ENCODE results near the gene CDH23.

The CDH23 gene

DNA sequence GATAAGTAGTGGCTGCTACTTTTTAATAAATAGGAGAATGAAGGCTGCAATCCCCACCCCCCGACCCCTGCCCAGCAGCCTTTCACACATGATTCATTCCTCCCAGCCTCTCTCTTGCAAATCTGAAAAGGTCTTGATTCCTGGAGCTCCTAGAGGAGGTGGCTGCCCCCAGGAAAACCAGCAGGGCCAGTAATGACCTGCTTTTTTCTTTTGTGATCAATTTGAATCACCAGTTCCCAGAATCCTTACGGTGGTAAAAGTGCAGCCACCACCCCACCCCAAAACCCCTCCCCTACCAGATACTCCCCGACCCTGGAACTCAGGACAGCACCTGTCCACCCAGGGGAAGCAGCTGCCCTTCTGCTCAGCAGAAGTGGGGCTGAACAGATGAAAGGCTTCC, 213.9 kb downstream of the CDH23 start:
- no peak for DNase-seq

DNA sequence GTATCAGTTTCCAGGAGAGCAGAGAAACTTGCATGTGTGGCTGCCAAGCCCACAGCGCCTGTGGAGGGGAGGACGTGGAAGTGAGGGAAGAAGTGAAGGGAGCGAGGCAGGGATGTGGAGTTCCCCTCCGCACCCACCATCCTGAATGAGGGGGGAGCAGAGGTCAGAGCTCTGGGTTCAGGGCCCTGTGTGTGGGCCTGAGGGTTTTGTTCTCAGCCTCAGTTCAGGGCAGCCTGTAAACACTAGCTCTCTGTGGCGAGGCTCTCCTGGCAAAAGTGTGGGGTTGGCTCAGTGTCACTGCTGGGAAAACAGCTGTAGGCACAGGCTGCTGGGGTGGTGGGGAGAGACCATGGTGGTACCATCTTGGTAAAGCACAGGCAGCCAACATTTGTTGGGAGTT, 214.4 kb downstream of the CDH23 start:
- no peak for DNase-seq

DNA sequence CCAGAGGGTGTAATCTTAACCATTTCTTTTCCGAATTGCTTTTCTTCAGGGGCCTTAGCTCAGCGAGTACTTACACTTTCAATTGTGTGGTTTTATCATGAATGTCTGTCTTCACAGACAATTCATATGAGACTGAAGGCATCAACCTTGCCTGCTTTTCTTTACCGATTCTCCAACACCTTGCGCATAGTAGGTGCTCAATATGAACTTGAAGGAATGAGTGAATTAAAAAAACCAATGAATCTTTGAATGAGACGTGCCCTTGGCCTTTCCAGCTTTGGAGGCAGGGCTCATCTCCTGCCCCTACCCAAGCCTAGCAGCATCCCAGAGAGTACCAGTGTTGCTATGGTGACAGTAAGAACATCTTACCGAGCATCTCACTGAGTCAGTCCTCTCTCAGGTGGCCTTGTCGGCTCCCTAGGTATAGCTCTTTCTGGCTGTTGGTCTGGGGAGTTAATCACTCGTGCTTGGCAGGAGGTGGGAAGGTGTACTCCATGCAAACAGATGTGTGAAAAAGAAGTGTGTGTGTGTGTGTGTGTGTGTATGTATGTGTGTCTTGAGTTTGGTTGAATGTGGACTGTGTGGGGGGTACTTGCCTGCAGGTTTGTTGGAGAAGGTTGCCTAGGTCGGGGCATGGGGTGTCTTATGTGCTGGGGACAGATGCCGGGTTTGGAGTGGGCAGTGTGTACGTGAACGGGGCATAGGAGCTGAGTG, 215.1 kb downstream of the CDH23 start:
- no peak for DNase-seq

DNA sequence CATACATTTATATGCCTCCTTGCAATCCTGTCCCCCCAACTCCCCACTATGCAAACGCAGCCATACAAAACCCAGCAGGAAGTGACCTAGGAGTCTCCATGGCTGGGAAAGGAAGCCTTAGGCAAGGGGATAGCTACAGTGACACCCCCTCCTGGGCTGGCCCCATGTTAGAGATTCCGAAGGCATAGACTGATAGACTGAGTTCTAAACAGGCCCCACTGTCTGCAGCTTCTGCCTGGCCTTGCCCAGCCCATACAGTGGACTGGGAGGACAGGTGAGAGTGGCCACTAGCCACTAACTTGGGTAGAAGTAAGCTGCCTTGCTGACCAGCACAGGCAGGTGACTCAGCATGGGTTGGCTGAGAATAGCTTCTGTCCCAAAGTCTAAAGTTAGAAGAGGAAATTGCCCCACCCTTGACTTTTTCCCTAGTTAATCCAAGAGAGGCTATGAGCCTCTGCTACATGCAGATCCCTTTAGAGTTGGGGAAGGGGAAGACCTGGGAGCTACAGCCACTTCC, 216.6 kb downstream of the CDH23 start:
- DNase-seq, result no peak

DNA sequence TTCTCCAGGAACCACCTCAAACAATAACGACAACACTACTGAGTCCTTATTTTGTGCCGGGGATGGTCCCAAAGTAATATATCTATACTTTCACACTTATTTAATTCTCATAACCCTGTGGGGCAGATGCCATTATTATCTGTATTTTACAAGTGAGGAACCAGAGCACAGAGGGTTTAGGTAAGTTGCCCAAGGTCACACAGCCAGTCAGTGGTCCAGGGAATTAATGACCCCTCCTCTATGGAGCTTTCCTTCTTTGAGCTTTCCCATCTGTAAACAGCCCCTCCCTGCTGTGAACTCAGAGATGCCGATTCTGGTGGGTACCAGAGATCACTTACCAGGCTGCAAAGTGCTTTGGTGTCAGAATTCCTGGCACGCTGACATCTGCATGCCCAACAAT, 217.2 kb downstream of the CDH23 start:
- DNase-seq, result no peak

DNA sequence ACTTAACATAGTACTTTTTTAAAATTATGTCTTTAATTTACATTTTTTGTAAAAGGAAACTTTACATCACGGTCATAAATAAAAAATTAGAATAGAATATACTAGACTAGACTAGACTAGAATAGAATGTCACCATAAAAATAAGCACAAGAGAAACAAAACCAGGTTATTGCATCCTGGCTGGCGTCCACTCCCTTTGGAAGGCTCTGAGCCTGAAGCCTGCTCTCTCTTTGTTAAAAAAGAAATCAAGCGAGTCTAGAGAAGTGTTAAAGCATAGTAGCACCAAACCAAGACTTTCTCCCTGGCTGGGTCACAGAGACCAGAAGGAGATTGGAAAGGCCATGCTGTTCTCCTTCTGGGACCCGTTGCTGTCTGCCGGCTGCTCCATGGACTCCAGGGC, 218.2 kb downstream of the CDH23 start:
- DNase-seq, result no peak

DNA sequence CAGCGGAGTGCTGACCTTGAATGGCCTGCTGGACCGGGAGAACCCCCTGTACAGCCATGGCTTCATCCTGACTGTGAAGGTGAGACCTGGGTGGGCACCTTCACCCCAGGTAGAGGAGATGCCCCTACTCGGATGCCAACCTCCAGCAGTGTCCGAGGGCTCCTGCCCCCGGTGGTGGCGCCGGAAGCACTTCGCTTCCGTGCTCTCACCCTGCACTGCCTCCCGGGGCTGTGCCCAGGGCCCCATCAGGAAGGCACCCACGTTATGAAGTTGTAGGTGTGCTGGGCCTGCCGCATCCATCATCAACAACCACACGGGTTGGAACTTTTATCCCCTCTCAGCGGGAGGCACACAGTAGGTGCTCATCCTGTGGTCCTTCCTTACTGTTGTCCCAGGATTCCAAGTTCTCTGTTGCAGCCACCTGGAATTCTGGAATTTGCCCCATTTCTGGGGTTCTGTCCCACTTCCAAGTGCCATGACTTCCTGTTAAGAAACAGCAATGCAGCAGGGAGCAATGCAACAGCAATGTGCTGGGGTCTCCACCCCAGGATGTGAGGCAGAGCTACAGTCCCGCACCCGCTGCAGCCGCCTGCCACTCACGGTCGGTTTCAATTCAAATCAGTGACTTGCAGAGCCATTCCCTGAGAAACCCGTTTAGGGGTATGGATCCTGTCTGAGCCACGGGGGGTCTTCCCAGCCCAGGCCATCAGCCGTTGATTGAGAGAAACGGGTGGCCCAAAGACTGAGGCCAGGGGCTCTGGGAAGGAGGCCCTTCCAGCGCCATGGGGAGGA, 219.0 kb downstream of the CDH23 start:
- DNase-seq, result no peak

DNA sequence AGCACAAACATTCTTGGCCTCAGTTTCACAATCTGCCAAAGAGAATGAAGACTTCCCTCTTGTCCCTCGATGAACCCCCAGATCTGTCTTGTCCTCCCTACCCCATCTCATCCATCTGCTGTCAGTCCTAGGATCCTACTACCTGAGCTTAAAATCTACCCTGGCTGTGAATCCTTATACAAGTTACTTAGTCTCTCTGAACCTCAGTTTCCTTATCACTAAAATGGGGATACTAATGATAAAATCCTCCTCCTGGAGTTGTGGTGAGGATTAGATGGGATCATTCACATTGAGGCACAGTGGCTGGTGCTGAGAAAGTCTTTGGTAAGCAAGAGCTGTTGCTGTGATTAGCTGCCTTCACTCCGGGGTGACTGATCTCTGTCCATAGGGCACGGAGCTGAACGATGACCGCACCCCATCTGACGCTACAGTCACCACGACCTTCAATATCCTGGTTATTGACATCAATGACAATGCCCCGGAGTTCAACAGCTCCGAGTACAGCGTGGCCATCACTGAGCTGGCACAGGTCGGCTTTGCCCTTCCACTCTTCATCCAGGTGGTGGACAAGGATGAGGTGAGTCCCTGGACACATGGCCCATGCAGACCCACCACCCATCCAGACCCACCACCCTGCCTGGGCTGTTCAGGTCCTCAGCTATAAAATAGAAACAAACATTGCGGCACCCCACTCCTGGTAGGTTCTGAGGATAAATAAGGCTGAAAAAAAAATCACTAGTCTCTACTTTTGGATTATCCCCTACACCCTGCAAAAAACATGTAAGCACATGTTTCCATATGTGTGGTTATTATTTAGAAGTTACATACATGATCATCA, 220.3 kb downstream of the CDH23 start:
- DNase-seq, result no peak

DNA sequence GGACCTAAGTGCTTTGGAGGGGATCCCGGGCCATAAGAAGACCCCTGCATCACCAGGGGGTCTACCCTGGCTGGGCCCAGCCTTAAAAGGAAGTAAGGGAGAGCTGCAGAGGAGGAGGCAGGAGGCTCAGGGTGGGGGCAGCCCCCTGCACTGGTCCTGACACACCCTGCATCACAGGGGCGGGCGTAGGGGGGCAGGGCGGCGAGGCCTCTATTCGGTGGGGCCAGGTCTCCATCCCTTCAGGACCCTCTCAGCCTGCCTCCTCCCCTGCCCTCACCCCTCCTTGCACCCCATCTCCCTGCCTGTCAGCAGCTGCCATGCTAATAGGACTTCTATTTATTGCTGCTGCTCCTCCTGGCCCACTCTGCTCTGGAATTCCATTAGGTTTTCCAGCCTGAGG, 221.5 kb downstream of the CDH23 start:
- no peak for DNase-seq

DNA sequence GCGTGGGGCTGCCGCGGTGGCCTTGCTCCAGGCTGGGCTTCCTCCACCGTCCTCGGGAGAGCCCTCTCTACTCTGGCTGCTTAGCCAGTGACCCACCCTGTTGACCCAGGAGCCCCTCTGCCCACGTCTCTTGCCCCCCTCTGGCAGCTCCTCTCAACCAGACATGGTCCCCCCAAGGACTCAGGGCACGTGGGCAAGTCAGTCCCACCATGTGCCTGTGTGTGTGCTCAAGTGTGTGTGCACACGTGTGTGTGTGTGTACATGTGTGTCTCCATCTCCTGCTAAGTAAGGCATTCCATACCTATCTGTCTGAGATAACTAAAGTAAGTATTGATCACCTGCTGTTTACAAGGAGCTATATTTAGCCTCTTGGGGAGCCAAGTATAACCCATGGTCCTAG, 221.9 kb downstream of the CDH23 start:
- no peak for DNase-seq

DNA sequence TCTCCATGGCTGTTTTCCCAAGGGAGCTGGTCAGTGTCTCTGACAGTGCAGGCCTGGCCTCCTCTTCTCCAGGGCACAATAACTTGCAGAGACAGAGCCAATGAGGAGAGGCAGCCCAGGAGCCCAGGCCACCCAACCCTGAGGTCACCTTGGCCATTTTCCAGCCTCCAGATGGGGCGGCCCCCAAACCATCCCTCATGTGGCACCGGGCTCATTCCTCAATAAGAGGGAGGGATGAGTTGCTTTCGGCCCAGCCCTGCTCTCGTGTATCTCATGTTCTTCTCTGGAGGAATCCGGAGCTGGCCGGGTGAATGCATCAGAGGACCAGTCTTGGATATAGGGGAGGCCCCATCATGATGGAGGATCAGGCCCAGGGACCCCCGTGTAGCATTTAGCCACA, 223.9 kb downstream of the CDH23 start:
- no peak for DNase-seq

DNA sequence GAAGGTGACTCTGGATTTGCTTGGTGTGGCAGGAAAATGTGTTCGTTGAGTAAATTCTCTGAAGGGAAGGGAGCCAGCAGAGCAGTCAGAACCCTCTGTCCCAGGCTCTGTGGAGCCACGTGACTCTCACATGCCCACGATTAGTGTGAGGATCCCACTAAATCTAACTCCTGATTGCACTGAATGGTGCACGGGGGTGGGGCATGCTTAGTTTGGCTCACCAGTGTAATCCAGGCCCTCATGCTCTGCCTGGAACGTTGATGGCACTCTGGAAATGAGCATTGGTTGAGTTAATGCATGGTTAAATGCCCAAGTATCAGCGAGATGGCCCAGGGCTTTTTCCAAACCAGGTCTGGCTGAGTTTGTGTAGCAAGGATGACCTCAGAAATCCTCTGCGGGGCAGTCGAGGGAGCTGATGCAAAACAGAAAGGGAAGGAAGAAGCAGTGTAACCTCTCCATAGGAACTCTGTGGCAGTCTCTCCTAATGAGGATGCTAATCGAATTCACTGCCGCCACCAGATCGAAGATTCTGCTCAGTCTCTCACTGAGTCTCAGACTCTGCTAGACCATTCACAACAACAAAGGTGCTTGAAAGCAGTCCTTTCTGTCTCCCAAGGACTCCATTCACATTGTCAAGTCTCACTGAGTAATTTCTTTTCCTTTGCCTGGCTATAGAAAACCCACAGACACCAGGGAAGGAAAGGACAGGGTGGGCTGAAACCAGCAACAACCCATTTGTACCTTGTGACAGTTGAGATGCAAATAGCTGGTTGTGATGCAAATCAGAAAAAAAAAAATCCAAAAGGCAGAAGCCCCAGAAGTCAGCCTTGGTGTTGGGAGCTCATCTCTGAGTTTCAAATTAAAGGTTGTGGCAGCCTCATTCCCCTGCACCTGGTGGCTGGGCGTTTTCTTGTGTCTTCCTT, 224.8 kb downstream of the CDH23 start:
- DNase-seq, result no peak

DNA sequence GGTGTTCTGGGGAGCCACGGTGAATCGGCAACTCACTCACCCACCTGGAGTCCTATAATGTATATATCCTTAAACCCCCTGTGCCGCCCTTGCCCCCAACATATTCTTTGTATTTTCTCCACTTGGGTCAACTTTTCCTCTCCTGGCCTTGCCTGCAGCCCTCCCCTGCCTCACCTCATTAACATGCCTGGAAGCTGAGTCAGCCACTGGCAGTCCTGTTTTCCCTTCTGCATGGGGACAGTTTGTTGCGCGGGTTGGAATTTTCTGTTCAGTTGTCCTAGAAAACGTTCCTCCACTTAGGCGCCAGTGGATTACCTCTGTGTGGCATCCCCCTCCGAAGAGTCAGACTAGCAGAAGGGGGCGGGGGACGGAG, 225.4 kb downstream of the CDH23 start:
- DNase-seq, result no peak

DNA sequence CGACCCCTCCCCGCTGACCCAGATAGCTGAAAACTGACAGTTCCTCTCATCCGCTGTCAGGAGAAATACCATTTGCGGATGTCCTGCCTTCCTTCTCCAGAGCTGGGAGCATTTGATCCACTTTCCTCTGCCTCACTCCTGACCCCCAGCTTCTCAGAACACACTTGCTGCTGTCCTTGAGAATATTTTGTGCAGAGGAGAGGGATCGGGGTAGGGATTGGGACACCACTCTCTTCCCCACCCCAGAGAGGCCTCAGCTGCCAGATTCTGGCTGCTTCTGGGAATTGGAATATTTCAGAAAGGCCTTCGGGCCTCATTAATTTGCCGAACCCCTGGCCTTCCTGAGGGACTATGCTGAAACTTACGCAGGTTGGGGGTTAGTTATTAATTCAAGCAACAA, 225.9 kb downstream of the CDH23 start:
- no peak for DNase-seq

DNA sequence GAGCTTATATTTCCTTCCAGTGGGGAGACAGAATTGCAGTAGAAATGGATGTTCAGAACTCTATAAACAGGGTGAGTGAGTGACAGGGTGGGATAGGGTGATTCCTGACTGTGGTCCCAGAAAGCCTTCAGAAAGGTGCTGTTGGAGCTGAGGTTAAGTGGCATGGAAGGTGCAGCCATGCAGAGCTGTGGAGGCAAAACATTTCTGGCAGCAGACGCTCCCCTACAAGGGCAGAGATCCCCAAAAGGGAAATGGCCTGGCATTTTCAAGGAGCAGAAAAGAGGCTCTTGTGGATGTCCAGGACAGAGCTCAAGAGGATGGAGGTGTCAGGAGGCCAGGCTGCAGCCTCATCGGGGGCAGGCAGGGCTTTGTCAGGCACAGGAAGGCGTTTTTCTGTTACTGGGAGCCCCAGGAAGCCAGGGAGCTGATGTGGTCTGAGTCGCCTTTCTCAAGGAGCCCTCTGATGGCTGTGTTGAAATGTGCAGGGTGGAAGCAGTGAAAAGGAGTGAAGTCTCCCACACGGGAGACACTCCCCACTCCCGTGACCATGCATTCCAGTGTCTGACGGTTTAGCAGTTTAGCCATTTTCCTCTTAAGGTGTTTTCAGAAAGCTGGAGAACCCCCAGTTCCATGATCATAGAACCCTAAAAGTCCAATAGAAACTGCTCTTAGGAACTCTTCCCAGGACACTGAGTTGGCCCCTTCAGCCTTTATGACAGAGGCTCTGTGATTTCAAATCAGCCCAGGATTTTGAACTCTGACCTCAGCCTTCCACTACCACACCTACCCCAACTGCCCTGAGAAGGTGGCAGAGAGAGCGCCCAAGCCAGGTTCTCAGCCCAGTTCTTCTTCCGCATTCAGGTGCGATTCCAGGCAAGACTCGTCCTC, 226.6 kb downstream of the CDH23 start:
- no peak for DNase-seq

DNA sequence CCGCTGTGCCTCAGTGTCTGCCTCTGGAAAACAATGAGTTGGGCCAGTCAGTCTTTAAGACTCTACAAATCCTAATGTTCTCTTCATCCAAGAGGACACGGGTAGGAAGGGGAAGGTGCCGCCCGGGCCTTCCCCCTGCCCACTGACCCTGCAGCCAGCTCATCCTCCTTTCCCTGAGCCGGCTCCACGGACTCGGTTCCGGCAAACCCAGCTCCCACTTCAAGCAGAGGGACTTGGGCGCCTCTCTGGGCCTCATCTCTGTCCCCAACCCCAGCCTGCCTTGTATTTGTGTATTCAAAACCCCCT, 227.2 kb downstream of the CDH23 start:
- DNase-seq, result no peak

DNA sequence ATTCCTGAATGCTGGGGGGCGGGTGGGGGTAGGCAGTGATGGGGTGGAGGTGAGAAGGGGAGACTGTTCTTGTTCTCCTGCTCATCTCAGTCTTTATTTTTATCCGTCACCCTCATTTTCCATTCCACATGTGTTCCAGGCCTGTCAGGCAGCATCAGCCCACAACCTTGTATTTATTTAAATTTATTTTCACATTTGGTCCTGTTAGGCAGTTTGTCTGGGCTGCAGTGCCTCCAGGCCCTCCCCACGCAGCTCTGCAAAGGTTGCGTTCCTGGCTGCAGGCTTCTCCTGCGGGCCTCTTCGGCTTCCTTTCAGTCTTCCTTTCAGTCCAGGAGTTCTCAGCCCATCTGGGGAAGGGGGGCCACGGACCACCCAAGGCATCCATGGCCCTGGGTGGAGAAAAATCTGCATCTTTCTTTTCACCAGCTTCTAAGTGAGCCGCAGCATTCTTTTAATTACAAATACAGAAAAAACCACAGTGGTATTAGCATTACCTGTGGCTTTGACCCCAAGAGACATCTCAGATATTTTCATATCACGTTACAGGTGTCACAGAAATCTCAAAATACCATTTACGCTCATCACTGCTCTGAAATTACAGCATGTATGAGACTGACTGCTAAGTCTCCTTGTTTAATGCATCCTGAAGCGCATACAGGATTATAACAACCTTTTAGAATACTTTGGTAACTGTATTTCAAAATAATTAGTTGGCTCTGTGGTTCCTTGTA, 228.9 kb downstream of the CDH23 start:
- DNase-seq, result no peak

DNA sequence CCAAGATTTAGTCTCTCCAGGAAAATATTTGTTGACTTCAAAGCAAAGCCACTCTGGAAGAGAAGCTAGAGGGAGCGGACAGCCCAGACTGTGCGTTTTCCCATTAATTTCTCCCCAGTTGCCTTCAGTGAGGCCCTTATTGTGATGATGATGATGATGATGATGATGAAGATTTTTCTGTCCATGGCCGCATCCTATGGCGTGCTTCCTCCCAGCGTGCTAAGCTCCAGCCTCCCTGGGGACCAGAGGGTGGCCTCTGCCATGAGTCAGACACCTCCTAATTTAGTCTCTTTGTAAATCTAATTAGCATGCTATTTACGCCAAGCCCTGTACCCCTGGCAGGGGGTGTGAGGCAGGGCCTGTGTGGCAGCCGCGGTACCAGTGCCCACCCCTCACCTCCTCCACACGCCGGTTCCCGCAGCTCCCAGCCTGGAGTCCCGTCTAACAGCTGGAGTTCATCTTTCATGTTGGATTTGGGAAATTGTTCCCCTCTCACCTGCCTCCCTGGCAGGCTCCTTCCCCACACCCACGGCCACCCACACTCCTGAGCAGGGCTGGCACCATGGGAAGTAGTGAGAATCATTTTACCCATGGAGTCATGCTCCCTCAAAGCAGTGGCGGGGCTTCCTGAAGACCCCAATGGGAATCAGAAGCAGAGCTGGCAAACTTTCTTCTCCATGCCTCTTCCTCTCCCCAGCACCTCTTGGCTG, 230.7 kb downstream of the CDH23 start:
- no peak for DNase-seq

DNA sequence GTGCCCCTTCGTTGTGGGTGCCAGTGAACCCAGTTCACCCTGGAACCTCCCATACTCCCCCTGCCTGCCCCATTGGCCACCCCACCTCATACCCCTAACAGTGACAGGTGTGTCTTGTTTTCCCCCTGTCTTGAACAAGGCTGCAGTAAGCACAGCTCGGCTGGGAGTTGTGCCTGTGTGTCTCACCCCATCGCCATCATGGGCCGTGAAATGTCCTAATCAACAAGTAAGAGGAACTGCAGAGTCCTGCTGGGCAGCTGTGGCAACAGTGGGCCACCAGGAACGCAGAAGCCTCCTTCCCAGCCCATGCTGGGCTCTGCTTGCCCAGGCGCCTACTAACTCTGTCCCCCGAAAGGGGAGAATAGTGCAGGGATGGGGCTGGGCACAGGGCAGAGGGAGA, 231.2 kb downstream of the CDH23 start:
- DNase-seq, result no peak

DNA sequence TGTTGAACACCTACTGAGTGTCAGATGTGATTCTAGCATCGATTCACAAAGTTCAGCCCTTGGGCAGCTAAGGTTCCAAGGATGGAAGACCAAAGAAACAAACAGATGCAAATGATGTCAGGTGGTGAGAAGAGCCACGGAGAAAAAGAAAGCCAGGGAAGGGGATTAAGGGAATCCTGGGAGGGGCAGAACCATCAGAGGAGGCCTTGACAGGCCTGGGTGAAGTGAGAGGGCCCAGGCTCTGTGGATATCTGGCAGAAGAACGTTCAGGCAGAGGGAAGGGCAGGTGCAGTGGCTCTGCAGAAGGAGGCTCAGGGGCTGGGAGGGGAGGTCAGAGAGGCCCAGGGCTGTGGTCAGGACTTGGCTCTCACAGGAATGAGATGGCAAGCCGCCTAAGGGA, 232.4 kb downstream of the CDH23 start:
- no peak for DNase-seq

All from NCI-H187 treated with DMSO at 0.1 percent for 48 hours (cell line).